OCI-M2 (cell line): ENCODE data around the gene CD46.
"Not testable (repeated sequence)": the region's sequence is repeated elsewhere in the genome, so short reads cannot be mapped to it uniquely, and the experiment has no call there.

ENCODE experiments used
- DNase-seq: peaks from one replicate; lab custom pipeline; 2025; ENCODE audit not compliant: unreplicated experiment; lab: John Stamatoyannopoulos, UW

Gene CD46

DNA sequence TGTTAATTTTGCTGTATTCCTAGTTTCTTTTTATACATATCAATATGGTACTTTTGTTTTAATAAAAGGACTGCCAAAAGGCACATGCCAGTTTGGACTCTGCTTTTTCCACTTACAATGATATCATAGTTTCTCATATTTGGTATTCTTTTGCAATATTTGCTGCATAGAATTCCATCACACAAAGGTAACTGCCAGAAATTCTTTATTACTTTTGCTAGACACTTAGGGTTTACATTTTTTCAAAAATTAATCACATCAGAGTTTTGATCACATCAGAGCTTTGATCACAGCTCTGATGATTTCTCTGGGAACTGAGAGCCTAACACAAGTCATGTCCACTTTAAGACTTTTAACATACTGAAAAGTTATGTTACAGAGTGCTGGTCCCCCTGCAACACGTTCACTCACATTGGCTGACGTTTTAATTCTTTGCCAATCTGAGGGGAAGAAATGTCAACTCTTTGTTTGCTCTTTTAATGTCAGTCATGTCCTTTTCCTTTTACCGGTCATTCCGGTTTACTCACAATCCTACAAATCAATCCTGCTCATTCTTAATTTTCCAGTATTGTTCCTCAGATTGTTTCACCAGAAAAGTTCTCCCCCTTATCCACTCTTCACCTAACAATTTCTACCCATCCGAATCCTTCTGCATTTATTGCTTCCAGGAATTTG is 1.1 kb upstream of the CD46 start:
- DNase-seq: no peak

DNA sequence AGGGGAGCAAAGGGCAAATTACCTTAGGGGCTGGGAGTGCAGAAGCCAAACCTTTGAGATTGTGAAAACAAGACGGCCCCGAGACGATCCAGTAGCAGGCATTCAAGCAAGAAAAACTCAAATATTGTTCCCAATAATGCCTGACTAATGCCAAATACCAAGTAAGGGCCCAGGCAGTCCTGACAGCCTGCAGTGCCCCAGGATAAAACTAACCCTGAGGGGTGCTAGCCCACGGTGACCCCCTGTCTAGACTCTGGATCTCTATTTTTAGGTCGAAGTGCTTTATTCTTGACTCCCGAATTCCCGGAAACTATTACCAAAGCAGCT is 428 bp upstream of the CD46 start:
- not testable (repeated sequence) for DNase-seq

DNA sequence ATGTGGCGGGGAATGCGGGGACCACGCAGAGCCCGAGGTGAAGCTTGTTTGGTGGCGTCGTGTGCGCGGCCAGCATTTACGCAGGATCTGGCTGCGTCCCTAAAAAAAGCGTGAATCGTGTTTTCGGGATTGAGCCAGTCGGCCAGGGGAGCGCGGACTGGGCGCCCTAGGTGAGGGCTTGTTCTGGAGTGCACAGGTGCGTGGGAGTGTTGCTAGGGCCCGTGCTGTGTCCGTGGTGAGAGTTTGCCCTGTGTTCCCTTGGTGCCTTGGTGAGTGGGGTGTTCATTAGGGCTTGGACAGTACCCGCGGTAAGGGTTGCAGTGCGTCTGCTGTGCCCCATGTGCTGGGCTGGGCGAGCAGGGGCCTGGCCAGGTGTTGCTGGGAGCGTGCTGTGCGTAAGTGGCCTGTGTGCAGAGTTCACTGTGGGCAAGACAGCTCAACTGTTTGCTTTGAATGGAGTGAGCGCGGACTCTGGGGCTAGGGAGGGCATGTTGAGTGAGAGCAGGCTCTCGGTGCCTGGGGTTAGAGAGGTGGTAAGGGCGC is 673 bp downstream of the CD46 start:
- DNase-seq: no peak

DNA sequence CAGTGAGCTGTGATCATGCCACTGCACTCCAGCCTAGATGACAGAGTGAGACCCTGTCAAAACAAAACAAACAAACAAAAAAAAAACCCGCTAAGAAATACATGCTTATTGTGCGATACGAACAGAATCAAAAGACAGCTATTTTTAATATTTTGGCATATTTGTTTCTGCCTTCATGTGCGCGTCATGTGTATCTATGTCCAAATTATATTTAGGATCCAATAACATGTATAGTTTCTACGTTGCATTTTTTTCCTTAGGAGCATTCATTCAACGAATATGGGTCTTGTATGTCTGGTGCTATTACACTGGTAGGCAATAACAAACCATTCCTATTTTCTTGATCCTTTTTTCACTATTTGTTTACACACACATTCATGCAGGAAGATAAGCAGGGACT is 1.8 kb downstream of the CD46 start:
- no peak for DNase-seq

DNA sequence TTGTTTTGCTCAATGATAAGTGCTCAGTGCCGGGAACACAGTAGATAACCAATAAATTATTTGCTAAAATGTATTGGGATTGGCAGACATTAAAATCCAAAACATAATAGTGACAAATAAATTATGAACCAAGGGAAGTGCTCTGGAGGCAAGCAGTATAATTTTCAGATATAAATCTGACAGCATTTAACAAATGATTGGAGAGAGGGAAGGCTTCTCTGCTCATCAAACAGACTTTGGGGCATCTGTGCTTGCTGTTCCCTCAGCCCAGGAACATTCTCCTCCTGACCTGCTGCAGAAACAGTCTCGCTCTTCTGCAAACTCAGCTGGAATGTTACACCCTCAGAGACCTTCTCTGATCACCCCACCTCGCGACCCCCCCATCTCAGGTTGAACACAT is 2.2 kb downstream of the CD46 start:
- DNase-seq: no peak

DNA sequence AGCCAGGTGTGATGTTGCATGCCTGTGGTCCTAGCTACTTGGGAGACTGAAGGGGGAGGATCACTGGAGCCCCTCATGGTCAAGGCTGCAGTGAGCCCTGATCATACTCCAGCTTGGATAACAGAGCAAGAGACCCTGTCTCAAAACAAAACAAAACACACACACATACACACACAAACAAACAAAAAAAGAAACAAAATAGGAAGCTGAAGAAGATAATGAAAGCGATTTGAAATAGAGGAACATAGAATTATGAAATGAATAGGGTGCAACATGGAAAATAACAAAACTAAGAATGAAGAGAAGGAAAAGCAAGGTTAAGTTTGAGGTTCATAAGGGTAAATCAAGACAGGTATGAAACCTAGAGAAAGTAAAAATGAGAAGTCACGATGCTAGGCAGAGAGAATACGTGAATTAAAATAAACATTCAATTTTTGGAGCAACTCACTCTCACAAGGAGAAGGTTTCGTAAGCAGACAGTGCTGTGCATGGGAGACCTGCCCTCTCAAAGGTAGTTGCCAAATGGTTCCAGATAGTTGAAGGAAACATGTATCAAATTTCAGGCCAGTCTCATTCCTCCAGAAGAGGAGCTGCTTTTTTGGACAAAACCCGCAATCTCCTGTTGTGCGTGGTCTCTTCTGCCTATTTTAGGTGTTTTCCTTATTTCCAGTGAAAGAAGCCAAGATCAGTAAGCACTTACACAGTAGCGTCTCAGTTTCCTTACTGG is 3.3 kb downstream of the CD46 start:
- no peak for DNase-seq

DNA sequence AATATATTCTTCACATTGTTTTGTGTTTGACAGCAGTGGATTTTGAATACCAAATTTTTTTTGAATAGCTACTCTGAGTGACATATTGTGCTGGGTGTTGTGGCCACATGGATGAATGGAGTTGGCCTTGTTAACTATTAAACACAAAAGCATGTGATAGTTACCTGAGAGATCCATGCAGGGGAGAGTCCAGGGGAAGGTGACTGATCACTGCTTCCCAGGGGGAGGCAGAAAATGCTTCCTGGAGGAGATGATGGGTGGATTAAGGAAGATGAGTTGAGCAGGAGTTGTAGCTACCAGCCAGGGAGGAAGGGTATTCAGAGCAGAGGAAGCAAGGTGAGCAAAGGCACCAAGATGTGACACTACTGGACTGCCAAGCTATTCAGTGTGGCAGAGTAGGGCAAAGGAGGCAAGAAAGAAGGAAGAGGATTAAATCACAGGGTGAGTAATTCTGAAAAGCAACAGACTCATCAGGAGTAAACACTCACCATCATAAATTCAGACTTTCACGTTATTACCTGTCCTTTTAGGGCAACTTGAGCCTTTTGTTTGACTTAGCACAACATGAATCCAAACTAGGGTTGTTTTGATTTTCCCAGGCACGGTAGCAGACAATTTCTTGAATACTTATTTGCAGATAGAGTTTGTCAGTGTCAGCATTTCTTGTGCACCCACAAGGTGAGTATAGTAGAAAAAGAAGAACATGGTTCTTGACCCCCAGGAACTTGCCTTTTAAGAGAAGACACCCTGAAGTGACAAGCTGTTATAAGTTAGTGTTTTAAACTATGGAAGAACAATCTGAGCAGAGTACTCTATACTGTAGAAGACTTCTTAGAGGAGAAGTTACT is 4.2 kb downstream of the CD46 start:
- no peak for DNase-seq

DNA sequence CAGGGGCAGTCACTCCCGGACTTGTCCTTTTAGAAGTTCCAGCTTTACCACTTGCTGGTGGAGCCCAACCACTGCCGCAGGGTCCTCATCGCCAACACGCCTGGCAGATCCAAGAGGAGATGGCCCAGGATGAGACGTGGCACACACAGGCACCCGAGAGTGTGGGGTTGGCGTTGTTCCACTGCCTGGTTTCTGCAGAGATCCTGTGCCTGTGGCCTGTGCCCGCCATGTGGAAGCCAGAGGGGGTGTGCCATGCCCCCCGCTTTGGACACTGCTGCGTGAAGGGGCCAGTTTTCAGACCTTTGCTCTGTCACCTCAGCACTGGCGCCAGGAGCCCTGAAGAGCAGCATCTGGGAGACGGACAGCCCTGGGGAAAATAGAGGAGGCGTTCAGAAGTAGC is 10.8 kb downstream of the CD46 start:
- no peak for DNase-seq

DNA sequence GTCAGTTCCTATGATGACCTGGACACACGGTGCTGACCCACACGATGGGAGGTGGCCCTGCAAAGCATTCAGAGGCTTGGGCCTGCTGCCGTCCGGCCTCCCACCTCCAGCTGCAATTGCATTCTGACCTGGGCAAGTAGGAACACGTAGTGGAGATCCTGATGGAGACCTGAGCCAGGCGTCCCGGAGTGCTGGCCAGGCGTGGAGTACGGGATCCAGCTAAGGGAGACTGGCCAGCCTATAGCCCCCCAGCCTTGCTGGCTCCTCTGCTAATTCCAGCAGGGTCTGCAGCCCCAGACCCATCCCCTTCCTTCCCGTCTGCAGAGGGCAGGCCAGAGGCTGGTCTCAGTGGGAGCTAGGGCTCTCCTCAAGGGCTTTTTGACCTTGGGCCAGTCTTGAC is 11.2 kb downstream of the CD46 start:
- no peak for DNase-seq

DNA sequence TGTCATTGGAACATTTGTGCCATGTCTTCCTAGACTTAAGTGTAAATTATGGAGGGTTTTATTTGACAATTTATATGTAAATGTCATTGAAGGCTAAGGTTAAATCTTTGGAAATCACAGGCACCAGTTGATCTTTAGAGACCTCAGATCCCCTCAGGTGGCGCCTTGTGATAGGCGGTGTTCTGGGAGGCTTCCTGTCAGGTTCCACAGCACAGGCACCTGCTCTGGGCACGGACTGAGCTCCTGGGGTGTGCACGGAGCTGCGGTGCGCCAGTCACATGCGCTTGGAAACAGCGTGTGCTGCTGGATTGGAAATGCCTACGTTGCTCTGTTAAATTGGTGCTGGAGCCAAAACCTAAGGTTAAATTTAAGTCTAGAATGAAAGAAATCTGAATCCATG is 12.1 kb downstream of the CD46 start:
- no peak for DNase-seq

DNA sequence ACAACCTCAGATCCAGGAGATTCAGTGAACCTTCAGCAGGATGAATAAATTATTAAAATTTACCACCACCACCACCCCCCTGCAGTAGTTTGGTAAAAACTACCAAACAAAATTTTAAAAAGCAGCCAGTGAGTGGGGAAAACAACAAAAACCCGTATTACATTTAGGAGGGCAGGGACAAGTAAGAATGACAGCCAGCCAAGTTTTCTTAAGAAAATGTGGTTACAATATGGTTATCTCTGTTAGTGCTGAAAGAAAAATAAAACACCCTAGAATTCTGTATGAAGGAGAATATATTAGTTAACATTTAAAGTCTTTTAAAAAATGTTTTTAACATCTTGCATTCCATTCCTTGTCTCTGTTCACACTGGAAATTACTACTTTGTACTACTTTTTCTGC is 14.7 kb downstream of the CD46 start:
- DNase-seq: no peak

DNA sequence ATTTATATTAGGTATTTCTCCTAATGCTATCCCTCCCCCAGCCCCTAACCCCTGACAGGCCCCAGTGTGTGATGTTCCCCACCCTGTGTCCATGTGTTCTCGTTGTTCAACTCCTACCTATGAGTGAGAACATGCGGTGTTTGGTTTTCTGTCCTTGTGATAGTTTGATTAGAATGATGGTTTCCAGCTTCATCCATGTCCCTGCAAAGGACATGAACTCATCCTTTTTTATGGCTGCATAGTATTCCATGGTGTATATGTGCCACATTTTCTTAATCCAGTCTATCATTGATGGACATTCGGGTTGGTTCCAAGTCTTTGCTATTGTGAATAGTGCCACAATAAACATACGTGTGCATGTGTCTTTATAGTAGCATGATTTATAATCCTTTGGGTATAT is 18.7 kb downstream of the CD46 start:
- not testable (repeated sequence) for DNase-seq

DNA sequence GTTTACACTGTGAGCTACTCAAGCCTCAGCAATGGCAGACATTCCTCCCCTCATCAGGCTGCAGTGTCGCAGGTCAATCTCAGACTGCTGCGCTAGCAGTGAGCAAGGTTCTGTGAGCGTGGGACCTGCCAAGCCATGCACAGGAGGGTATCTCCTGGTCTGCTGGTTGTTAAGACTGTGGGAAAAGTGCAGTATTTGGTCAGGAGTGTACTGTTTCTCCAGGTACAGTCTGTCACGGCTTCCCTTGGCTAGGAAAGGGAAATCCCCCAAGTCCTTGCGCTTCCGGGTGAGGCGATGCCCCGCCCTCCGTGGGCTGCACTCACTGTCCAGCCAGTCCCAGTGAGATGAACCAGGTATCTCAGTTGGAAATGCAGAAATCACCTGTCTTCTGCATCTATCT is 24.2 kb downstream of the CD46 start:
- DNase-seq: not testable (repeated sequence)

DNA sequence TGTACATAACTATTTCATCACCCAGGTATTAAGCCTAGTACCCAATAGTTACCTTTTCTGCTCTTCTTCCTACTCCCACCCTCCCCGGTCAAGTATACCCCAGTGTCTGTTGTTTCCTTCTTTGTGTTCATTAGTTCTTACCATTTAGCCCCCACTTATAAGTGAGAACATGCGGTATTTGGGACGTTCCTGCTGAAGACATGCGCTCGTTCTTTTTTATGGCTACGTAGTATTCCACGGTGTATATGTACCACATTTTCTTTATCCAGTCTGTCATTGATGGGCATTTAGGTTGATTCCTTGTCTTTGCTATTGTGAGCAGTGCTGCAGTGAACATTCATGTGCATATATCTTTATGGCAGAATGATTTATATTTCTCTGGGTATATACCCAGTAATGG is 25.6 kb downstream of the CD46 start:
- DNase-seq: not testable (repeated sequence)

DNA sequence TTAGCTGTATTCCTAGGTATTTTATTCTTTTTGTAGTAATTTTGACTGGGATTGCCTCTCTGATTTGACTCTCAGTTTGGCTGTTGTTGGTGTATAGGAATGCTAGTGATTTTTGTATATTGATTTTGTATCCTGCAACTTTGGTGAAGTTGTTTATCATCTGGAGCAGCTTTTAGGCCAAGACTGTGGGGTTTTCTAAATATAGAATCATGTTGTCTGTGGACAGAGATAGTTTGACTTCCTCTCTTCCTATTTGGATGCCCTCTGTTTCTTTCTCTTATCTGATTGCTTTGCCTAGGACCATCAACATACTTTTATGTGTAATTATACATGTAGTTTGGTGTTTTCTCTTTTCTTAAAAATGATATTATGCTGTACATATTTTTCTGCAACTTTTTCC is 27.2 kb downstream of the CD46 start:
- DNase-seq: no peak

DNA sequence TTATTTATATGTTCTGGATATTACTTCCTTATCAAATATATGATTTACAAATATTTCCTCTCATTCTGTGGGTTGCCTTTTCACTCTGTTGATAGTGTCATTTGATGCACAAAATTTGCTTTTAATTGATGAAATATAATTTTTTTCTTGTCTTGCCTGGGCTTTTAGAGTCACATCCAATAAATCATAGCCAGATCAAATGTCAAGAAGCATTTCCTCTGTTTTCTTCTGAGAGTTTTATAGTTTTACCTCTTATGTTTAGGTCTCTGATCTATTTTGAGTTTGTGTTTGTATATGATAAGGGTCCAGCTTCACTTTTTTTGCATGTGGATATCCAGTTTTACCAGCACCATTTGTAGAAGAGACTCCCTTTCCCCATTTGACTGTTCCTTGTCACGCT is 29.5 kb downstream of the CD46 start:
- no peak for DNase-seq

DNA sequence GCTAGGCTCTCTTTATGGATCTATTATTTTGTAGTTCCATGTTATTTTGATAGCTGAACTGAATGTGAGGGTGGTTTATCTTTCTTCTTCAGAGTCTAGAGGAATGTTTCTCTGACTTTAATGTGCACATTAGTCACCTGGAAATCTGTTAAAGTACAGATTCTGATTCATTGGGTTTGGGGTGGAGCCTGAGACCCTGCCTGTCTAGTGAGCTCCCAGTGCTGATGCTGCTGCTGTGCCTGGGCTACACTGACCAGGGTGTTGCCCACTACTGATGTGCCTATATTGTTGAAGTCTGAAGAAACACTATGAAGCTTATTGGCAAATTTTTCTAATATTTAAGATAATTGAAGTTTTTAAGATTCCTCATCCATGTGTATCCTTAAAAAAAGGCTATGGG is 35.9 kb downstream of the CD46 start:
- DNase-seq: no peak

DNA sequence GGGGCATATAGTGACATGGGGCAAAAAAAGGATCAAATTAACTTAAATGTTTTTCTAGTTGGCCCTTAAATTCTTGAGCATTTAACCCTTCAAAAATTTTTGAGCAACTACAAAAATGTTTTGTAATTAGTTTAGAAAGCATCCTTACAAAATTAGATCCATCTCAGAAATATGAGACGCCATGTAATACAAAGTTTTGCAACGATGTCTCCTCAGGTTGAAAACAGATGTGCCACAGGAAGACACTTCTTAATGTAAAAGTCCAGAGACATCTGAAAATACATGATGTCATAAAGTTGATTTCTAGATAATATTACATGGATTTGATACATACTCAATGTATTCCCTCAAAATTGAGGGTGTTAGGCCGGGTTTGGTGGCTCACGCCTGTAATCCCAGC is 37.5 kb downstream of the CD46 start:
- DNase-seq: no peak

DNA sequence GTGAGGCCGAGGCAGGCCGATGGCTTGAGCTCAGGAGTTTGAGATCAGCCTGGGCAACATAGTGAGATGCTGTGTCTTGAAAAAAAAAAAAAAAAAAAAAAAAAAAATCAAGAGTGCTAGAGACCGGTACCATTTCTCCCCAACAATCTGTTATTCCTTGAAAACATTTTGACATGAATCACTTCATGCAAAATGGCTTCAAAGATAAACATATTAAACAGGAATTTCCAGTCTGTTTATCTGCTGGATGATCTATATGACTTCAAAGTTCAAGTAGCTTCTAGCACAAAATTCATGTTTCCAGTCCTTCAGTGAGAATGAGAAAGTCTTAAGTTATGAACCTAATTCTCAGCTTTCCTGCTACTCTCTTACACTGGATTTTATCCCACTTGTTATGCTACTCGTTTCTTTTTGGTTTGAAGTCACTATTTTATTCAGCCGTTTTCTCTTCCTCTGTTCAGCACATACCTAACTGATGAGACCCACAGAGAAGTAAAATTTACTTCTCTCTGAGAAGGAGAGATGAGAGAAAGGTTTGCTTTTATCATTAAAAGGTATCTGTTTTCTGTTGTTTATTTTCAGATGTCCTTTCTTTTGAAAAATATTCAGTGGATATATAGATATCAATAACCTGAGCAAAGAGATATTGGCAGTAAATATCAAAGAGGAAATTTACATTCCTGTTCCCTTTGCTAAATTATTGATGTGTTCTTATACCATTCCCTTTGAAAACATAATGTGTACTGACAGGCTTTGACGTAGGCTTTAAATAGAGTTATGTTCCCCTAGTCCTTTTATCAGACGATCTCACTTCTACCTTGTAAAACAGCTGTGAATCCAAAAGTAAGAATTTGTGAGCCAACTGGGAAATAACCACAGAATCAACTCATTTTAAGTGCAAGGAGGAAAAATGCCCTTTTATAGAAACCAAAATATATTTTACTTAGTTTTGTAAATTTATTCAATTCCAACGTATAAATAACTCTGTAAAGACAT is 38.2 kb downstream of the CD46 start:
- DNase-seq: no peak

DNA sequence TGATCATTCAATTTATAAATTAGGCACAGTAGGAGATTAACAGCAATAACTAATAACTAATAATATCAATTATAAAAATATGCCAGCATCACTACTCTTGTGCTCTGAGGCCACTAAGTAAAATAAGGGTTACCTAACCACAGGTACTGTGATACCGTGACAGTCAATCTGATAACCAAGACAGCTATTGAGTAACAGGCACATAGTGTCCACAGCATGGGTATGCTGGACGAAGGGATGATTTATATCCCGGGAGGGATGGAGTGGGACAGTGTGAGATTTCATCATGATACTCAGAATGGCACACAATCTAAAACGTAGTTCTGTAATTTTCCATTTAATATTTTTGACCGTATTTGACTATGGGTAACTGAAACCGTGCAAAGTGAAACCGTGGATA is 39.4 kb downstream of the CD46 start:
- DNase-seq: no peak

DNA sequence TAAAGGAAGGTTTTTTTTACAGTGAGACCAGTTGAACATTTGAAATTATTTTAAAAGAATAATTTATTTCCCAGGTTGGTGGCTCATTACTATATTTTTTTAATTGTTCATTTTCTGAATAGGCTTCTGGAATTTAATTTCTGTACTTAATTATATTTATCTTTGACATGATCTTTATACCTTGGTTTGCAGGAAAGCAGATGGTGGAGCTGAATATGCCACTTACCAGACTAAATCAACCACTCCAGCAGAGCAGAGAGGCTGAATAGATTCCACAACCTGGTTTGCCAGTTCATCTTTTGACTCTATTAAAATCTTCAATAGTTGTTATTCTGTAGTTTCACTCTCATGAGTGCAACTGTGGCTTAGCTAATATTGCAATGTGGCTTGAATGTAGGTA is 41.5 kb downstream of the CD46 start:
- DNase-seq: no peak
